Psoas muscle (tissue), 8 donors: Measurements from ENCODE around the gene PRMT6. TPM values are rescaled to one million over a fixed set of nuclear protein-coding genes. Genes with fewer than 3 reads are reported as not detected.
"Not testable (repeated sequence)": the region's sequence is repeated elsewhere in the genome, so short reads cannot be mapped to it uniquely, and the experiment has no call there.

Experiments used
- ATAC-seq, 4 donors: fragments of 200-7000 bp; cut with Tn5 transposase; one replicate each; pipeline ENCODE4 v1.9.1; 2020; ENCODE audit warnings: moderate library complexity in 3 of 4, mild to moderate bottlenecking in 2 of 4
- DNase-seq, 2 donors: peaks; one replicate each; pipeline ENCODE4 v3.0.0-alpha.2; 2020
- H3K27ac ChIP-seq: fragments of 200-600 bp; one replicate; pipeline ENCODE4 v1.8.0; 2022
- H3K27me3 ChIP-seq, 3 donors: fragments of 200-600 bp in 1 of 3; one replicate each; pipeline versions ENCODE4 v1.6.1 to v1.8.0; 2013 to 2022; ENCODE audit warnings: low read length in 2 of 3, mild to moderate bottlenecking in 2 of 3, moderate library complexity in 1 of 3; ENCODE audit not compliant: insufficient read depth in 3 of 3
- H3K36me3 ChIP-seq, 2 donors: fragments of 200-600 bp in 1 of 2; one replicate each; pipeline versions ENCODE4 v1.6.1 to v1.8.0; 2013 to 2022; ENCODE audit warnings: low read depth in 1 of 2, mild to moderate bottlenecking in 1 of 2, moderate library complexity in 1 of 2; ENCODE audit not compliant: insufficient read depth in 1 of 2
- H3K4me1 ChIP-seq: fragments of 200-600 bp; one replicate; pipeline ENCODE4 v1.8.0; 2022
- H3K4me3 ChIP-seq: fragments of 200-600 bp; one replicate; pipeline ENCODE4 v1.8.0; 2022; ENCODE audit warnings: mild to moderate bottlenecking
- H3K9me3 ChIP-seq: fragments of 200-600 bp; one replicate; pipeline ENCODE4 v1.8.0; 2022
- CTCF ChIP-seq: fragments of 200-600 bp; IDR thresholded peaks from one replicate; pipeline ENCODE4 v1.8.0; 2022; ENCODE audit warnings: antibody characterized with exemption
- WGBS, 3 donors: extraction: QIAGEN DNeasy Blood & Tissue Kit; methylation state at CpG; one replicate each; pipeline versions ENCODE4 v1.1.6 to v1.1.7; 2013; 5-methylcytosine and 5-hydroxymethylcytosine counted together
- intact Hi-C, 2 donors: fragments of 100-400 bp; cut with DNase I; formaldehyde crosslinking; loops; one replicate each; pipeline versions ENCODE4 v1.11.0 to v1.14.2; 2022
- polyA plus RNA-seq, 3 donors: library from polyadenylated mRNA; stranded (reverse); fragments of 200-250 nt; gene quantifications; one replicate each; pipeline ENCODE4 v1.2.3, GENCODE V29; 2013
- total RNA-seq, 4 donors: library from RNA; stranded (reverse); fragmentation: NEBNext Ultra II Directional in 2 of 4; extraction: Animal tissue kit (Norgen Biotek cat#: 25700) in 2 of 4; gene quantifications; one replicate each; pipeline versions ENCODE4 v1.2.1 to v1.2.4, GENCODE V29; 2021 to 2023
- donor health status: healthy with polysubstance abuse.
- donor health status: DM: no; HTN: no; CAD: no; lungs with moderate emphysema.
- donor health status: Bipolar disorder and iron deficiency.
- donor health status: healthy.
- donor health status: DM: yes; HTN: yes; CAD: no.
- donor health status: DM: no; HTN: no; CAD: no.
- donor health status: DM: no; HTN: no; CAD: no.
- donor health status: DM: yes; HTN: yes; CAD: no.

Gene PRMT6
- total and polyA plus RNA-seq, 7 donors = 0.95 to 3.9 (median 2.8) TPM

GRCh38 chr1:107048241-107048640 is 8.2 kb upstream of the PRMT6 start:
- intact Hi-C loops = no loop called here

GRCh38 chr1:107051266-107051665 is 5.2 kb upstream of the PRMT6 start:
- Histone ChIP-seq H3K4me3 (no peak overlapping the region), H3K9me3 (no peaks in the 10 kb centered on the region), H3K36me3 (no peaks in the 10 kb centered on the region), H3K4me1 (no peaks in the 10 kb centered on the region), H3K27me3 (no peaks in the 10 kb centered on the region), H3K27ac (no peak overlapping the region)
- no peak for TF ChIP-seq CTCF
- DNase-seq (no peak), ATAC-seq (no peak)
- intact Hi-C loops = no loop called here
- WGBS, 3 donors = 88 to 91% (median 90%) methylated on average over 1 of the region's 1 CpG

More at GRCh38 chr1:107048241-107048640, 8.2 kb upstream of the PRMT6 start:
- Histone ChIP-seq H3K4me1 (no peaks in the 10 kb centered on the region), H3K27ac (no peak overlapping the region), H3K36me3 (no peaks in the 10 kb centered on the region), H3K27me3 (no peaks in the 10 kb centered on the region), H3K4me3 (no peak overlapping the region), H3K9me3 (no peaks in the 10 kb centered on the region)
- no peak for TF ChIP-seq CTCF
- ATAC-seq (no peak), DNase-seq (no peak)

- H3K36me3 ChIP-seq, ATAC-seq, DNase-seq, H3K27me3 ChIP-seq, intact Hi-C loops, H3K4me1 ChIP-seq, H3K9me3 ChIP-seq: not testable (repeated sequence)
- peak overlapping the region; percentile 87 for H3K4me3 ChIP-seq
- 84 to 88% (median 86%) methylated on average over 24 of the region's 24 CpGs for WGBS, 3 donors
- H3K27ac ChIP-seq = peak overlapping the region; percentile 79
These were observed 502 bp upstream of the PRMT6 start for GRCh38 chr1:107055919-107056425.

GRCh38 chr1:107057197-107058133 is 991 bp downstream of the PRMT6 start:
- 6 to 8% (median 8%) methylated on average over 52 to 55 of the region's 55 CpGs for WGBS, 3 donors
- TF ChIP-seq CTCF = no peak
- peak; percentile 62 to 84 for DNase-seq
- peak; percentile 87 to 89 (median 88) for ATAC-seq
- no peaks in the 10 kb centered on the region for H3K9me3 ChIP-seq
- H3K27ac ChIP-seq = peak overlapping the region; percentile 79
- peaks cover 9% of the 10 kb centered on the region for H3K4me1 ChIP-seq
- peaks cover 0 to 9% of the 10 kb centered on the region in 2 donors for H3K36me3 ChIP-seq
- peak overlapping the region; percentile 87 for H3K4me3 ChIP-seq
- intact Hi-C loops = no loop called here
- H3K27me3 ChIP-seq = no peaks in the 10 kb centered on the region

GRCh38 chr1:107058245-107059032 is 2.0 kb downstream of the PRMT6 start:
- Histone ChIP-seq H3K9me3 (no peaks in the 10 kb centered on the region), H3K4me1 (peaks cover 9% of the 10 kb centered on the region), H3K27ac (no peak overlapping the region), H3K4me3 (peak overlapping the region; percentile 87), H3K27me3 (no peaks in the 10 kb centered on the region), H3K36me3 (peaks cover 0 to 9% of the 10 kb centered on the region in 2 donors)
- 71 to 80% (median 72%) methylated on average over 4 of the region's 4 CpGs for whole genome bisulfite sequencing, 3 donors
- ATAC-seq (no peak), DNase-seq (no peak)
- intact Hi-C loops = no loop called here
- no peak for TF ChIP-seq CTCF
